GM18502 (cell line): Measurements from ENCODE around the gene IL4I1.
"Not testable (repeated sequence)": the region's sequence is repeated elsewhere in the genome, so short reads cannot be mapped to it uniquely, and the experiment has no call there.

Experiments used
- ATAC-seq: cut with Tn5 transposase; IDR thresholded peaks from one replicate; pipeline ENCODE4 v1.9.1; 2021; ENCODE audit warnings: mild to moderate bottlenecking; ENCODE audit not compliant: unreplicated experiment, poor library complexity

Gene IL4I1

GRCh38 chr19:49924881-49925210 lies 28.2 kb upstream of the IL4I1 start:
- ATAC-seq = not testable (repeated sequence)

- no peak for ATAC-seq
These were observed 27.6 kb upstream of the IL4I1 start for GRCh38 chr19:49924004-49924880.

DNA sequence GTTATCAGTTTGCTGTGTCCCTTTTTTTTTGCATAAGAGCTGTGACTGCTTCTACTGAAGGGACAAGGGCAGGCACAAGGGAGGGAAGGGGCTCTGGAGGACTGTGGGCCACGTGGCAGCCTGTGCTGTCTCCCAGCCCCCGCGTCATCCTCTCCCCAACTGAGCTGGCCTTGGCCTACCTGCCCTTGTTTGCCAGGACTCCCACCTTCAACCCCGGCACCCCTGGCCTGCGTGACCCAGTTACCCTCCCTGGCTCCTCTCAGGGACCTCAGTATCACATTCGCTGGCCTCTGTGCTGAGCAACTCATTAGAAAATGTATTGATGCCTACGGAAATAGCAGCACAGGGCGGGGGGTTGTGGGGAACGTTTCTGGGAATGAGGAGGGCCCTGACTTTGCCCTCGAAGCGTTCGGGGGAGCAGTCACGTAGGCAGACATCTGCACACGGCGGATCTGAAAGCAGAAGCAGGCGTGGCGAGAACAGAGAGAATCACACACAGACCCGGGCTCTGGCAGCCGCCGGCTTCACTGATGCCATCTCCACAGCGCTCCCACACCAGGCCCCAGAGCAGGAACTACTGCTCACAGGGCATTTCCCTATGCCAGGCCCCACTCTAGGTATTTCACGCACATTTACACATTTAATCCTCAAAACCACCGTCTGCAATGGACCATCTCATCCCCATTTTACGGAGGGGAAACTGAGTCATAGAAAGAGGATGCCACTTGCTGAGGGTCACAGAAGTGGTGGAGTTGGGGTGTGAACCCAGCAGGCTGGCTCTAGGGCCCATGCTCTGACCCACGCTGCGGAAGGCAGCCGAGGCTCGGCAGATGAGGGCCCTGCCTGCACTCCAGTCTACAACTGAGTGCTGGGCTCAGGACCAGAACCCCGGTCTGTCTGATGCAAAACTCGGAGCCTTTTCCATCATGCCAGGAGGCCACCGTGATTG lies 26.6 kb upstream of the IL4I1 start:
- no peak for ATAC-seq

DNA sequence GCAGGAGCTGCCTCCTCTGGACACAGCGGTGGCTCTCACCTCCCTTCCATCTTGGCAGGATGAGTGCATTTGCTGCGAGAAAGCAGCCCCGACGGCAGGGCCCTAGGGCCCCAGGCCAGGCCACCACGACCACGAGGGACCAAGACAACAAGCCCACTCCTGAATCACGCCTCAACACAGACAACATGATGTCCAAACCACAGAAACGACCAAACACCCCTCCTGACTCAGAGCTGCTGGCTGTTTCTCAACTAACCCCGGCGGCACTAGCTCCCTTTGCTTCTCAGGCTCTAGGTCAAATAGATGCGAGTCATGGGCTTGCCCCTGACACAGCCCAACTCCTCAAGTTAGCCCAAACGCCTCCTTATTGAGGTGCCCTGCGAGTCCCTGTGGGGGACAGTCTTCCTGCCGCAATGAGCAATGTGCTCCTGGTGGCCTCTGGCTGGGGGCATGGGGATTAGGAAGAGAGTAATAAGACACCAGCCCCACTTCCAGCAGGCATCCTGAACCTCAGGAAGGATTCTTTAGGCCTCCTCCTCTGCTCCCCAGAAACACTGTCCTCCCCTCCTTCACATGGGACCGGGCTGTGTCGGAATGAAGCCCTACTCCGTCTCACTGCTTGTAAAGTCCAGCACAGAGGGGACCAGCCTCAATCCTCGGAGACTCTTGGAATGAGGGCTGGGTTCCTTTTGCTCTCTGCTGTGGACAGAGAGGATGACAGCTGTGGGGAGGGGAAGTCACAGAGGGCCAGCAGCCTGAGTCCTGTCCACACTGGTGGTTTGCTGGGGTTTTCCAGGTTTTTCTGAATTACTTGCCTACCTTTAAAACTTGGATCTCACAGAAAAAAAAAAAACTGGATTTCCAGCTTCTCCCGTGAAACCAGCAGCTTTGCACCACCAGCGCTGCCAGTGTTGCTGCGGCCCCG lies 25.4 kb upstream of the IL4I1 start:
- ATAC-seq = no peak

DNA sequence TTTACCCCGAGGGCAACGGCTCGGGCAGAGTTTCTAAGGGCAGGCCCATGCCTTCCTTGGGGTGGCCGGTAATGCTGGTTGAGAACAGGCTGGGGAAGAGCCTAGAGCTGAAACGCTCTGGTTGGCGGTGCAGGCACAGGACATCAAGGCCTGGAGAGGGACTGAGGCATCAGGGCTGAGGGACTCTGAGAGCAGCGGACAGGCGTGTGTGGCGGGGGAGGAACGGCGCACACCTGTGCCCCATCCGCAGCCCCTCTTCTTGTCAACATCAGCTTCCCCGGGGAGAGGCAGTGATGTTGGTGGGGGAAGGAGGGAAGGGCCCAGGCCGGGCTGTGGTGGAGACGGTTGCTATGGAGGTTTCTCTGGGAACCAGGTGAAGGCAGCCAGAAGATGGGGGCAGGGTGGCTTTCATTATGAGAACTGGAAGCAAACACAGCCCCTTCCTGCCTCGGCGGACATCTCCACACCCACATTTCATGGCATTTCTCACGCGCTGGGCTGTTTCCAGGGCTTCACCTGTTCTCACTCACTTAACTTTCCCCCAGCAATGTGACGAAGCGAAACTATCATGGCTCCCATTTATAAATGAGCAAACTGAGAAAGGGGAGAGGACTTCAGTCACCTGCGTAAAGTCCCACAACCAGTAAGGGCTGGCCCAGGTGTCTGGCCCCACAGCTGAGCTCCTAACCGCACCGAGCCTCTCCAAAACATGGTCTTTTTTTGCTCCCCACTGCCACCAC lies 24.1 kb upstream of the IL4I1 start:
- ATAC-seq = no peak

- no peak for ATAC-seq
These were observed 21.4 kb upstream of the IL4I1 start for GRCh38 chr19:49918089-49918488.

DNA sequence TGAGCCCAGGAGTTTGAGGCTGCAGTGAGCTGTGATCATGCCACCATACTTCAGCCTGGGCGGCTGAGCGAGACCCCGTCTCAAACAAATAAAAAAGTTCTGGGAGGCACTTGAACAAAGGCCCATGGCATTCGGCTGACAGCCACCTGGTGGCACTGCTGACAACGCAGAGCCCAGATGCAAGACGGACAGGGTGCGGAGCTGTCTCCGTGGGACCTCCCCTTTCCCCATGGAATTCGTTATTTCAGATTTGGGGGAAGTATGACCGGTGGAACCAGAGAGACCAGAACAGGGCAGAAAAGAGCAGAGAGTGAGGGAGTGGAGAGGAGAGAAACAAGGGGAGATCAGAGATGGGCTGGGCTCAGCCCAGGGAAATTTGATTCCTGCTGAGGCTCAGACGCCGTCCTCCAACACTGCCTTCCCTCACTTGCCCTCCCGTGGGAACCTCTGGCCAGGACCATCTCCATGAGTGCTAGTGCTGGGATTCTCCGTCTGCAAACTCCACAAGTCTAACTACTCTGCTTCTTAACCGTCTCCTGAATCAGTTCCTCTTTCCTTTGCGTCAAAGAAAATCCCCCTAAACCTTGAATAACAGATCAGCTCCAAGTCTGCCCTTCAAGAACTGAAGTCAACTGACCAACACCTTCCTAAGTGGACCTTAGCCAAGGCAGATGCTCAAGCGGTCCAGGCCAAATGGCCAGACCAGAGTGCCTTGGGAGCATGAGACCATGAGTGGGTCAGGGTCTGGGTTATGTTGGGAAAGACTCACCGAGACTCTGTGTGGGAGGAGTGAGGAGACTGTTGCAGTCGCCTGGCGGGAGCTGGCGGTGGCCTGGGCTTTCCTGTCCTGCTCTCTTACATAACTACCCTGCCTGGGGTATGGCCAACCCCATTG lies 20.4 kb upstream of the IL4I1 start:
- ATAC-seq = no peak

- no peak for ATAC-seq
These were observed 18.6 kb upstream of the IL4I1 start for GRCh38 chr19:49915271-49915670.

DNA sequence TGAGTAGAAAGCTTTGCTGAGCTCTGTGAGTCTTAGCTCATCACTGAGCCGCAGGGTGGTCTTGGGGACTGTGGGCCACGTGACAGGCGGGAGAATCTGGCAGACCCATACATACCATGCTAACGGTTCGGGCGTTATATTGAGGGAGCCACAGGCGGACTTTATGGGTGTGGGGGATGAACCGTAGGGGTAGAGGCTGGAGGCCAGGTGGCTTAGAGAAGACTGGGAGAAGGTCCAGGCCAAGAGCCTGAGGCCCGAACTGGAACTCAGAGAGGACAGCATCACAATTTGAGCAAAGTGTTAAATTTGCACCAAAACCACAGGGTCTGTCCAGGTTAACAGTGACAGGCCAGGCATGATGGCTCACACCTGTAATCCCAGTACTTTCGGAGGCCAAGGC lies 17.0 kb upstream of the IL4I1 start:
- ATAC-seq = no peak

DNA sequence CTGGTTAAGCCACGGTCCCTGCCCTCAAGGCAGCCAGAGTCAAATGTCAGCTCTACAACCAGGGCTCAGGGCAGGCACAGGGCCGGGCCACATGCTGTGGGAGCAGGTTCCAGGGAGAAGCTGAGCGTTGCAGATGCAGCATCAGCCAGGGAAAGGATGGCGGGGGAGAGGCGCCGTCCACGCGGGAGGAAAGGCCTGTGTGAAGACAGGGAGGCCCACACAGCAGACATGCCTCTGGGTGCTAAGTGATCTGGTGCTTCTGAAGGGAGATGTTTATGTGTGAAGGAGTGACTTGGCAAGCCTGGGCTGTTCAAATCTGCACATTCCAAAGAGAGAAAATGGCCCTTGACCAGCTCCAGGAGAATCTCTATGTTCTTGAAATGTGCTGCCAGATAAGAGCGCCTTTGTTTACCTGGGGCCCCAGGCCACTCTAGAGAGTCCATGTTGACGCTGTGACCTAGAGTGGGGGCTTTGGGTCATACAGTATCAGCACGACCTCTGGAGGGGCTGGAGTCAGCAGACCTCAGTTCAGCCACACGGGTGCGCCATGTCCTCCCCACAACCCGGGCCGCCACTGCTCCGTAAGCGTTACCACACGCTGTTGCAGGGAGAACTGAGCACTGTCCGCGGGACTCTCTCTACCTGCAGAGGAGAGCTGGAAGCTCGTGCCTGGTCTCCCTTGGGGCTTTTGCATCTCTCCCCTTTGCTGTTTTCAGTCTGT lies 16.4 kb upstream of the IL4I1 start:
- no peak for ATAC-seq

DNA sequence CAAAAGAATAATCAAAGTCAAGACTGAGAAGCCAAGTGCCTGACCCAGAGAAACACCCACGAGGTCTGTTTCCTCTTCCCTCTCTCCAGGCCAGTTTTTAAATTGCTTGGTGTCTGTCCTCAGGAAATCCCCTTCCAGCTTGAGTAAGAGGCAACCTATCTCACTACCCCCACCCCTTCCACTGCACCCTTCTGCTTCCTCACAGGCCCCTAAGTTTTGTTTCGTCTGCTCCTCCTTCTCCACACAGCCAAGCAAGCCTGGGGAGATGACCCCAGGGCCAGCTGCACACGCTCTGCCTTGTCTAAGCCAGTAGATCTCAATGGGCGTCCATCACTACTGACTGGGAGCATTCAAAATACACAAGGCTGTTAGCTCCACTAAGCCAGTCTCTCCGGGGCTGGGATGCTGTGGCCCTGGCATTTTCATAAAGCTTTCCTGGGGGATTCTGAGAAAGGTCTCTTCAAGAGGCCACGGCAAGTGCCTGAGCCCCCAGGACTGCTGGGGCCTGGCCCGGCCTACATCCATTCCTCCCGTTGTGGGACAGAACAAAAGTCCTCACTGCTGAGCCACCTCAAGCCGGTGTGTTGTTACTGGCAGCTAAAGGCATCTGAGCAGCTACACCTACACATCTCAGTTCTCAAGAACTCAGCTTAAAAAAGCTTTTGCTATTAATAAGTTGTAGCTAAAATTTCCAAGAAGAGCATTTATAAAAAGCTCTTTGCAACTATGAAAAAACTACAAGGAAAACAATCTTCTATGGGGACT lies 14.9 kb upstream of the IL4I1 start:
- ATAC-seq = peak; percentile 43

DNA sequence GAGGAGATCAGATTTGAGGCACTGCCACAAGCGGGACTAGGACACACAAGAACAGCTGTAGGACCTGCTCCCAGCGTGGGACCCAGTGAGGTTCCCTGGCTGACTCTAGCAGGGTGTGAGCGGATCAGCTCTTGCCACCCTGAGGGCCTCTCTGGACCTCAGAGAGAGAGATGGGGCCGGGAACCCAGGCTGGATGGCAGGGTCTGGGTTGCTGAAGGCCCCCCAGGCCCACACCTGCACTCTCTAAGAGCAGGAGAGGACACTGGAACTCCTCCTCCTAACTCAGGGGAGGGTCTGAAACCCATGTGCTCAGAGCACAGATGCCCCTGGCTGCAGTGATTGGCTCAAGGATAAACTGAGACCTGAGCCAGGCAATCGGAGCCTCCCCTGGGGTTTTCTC lies 13.5 kb upstream of the IL4I1 start:
- no peak for ATAC-seq

- no peak for ATAC-seq
These were observed 12.1 kb upstream of the IL4I1 start for GRCh38 chr19:49908480-49909420.

DNA sequence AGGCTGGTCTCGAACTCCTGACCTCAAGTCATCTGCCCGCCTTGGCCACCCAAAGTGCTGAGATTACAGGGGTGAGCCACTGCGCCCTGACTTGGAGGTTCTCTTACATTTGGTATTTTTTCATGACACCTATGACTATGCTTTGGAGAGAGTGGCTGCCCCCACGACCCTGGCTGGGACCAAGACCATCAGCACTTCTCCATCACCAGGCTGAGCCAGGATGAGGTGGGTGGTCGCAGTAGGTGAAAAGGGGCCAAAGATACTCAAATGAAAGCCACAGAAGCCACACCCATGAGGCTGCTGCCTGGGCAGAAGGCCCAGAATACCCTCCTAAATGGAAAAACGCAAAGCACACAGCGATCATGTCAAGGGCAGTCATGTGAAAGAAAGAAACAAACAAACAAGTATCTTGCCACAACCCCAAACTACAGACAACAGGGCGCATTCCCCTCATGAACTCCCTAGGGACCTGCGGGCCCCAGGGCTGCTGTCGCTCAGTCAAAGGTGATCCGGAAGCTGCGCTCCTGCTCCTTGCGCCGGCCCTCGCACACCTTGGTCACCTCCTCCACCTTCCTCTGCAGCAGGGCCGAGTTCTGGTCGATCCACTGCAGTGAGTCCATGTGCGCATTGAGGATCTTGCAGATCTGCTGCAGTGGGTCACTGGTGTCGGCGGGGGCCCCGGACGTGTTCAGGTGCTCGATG lies 11.2 kb upstream of the IL4I1 start:
- ATAC-seq = peak; percentile 38

DNA sequence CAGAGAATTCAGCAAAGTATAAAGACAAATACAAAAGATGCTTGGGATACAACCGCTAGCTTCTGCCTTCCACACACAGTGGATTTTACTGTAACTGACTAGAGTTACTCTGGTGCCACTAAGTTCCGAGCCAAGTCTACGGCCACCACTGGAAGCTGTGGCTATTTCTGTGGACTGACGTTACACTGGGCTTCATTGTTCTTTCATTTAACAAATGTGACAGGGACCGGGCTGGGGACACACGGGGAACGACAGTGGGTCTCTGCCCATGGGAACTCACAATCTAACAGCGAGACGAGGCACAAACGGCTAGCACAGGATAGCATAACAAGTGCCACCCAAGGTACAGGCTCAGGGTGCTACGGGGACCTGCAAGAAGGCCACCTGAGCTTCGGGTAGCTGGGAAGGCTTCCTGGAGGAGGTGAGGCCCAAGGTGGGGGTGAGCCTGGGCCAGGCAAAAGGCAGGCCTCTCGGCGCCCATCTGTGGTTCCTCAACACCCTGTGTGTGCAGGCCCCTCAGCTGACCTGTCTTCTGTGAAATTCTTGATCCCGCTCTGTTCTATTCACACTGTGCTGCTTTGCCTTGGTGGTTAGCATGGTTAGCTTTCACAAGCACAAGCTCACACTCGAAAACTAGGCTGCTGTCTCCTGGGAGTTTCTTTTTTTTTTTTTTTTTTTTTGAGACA lies 10.3 kb upstream of the IL4I1 start:
- ATAC-seq = peak; percentile 27
